ENCODE measurements around the gene SPEG.
"Not testable (repeated sequence)": the region's sequence is repeated elsewhere in the genome, so short reads cannot be mapped to it uniquely, and the experiment has no call there.

SPEG gene

DNA sequence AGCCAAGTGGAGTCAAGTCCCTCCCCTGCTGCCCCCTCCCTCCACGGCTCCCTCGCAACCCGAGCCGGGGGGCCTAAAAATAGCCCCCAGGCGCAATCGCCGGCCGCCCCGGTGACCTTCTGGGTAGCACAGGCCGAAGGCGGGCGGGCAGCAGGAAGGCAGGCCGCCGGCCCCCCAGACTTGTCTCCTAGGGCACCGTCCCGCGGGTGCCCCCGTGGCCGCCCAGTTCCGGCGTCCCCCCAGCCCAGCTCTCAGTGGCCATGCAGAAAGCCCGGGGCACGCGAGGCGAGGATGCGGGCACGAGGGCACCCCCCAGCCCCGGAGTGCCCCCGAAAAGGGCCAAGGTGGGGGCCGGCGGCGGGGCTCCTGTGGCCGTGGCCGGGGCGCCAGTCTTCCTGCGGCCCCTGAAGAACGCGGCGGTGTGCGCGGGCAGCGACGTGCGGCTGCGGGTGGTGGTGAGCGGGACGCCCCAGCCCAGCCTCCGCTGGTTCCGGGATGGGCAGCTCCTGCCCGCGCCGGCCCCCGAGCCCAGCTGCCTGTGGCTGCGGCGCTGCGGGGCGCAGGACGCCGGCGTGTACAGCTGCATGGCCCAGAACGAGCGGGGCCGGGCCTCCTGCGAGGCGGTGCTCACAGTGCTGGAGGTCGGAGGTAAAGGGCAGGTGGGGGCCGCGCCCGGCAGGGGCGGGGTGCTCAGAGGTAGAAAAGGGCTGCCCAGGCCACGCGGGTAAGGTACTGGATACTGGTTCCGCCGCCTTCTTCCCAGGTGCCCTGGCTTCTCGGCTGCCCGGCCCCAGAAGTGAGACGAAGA is at the start of gene SPEG:
TSS of gene SPEG (plus strand) at position 126 of the 808 bp plus-strand sequence. CDS start at position 261, 135 bp downstream.
- DNase-seq: peak; percentile 34

DNA sequence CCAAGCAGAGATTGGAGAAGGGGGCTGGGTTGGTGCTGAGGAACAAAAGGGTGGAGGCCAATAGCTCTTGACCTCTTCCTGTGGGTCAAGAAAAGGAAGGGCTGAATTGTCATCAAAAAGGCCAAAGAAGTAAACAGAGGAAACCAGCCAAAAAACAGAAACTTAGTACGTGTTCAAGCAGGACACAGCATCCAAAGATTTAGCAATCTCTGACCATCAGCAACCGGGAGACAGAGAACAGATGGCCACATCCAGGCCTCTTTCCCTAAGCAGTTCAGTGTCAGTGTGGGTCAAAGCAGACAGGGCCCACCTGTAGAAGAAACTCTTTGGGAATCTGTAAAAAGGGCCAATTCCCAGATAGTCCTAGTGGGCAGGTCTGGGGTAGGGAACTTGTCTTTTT is 49.8 kb upstream of the SPEG start:
- no peak for DNase-seq

DNA sequence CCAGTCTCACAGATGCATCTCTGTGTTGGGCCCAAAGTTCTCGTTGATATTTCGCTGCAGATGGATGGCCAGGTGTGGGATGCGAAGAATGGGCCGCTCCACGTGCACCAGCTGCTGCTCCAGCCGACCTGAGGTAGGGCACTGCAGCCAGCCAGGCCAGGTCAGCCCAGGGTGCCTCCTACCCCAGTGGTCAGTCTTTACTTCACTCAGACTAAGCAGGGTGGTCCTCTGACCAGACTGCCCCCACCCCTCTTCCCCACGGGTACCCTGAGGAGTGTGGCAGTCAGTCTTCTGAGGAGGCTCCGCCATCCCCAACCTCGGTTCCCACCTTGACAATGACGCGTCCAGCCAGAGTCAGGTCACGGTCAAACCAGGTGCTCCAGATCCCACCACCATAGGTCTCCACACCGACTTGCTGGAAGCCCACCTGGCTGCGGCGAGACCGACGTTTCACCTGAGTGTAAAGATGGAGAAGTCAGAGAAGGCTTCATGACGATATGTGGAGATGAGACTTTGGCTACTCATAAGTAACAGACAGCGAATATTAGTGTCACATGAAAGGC is 48.6 kb upstream of the SPEG start:
- no peak for DNase-seq

DNA sequence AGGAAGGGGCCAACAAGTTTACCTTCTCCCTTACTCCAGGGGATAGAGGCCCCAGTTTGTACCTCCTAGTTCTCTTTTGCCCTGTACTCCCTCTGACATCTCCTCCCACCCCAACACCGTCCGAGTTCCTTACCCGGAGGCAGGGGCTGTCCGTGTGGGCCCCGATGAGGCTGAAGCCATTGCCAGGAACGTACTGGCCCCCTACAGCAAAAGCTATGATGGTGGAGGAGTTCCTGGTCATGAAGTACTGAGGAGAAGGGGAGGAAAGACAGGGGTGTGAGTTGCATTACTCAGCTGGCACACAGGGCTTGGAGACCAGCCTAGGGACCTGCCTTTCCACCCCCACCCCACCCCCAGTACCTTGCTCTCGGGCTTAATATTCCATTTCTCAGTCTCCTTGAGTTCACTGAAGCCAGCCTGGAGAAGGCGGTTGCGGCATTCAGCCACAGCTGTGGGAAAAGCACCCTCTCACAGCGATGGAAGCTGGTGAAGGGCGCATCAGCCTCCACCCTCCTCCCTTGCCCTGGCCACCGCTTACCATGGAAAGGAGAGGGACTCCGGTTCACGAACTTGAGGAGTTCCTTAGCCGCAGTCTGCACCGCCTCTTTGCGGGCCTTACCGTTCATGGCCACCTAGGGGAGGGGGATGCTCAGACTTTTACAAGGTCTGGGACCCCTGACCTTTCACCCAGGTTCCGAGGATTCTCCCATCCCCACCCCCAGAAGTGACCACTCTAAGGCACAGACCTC is 47.9 kb upstream of the SPEG start:
- DNase-seq: no peak

DNA sequence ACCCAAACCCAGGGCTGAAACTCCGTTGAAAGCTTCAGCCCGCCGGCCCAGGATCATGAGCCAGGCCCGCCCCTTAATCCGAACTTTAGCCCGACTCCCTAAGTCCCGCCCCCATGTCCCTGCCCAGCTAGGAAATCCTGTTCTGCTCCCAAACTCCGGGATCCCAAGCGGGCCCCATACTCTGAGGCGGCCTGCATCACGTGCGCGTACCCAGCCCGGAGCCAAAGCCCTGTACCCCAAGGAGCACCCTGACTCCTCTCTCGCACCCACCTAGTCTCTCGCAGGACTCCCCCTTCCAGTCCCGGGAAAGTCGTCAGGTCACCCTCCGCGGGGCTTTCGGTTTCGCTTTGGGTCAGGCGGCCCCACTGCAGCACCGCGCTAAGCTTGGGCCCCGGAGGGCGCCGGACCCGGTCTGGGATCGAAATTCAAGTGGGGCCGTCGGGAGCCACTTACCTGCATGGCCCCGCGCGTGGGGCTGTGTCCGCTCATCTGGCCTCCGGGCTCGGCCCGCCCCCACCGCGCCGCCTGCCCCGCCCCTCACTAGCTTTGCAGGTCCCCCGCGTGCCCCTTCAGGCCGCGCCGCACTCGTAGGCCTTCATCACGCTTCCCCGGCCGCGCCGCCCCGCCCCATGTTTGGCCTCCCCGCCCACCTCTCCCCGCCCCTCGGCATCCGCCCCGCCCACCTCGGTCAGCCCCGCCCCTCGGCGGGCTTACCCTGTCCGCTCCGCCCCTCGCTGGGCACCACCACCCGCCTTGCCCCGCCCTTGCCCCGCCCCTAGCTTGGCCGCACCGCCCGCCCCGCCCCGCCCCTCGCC is 47.1 kb upstream of the SPEG start, which contains the start of gene DNPEP:
TSS of gene DNPEP (minus strand) at position 607 of the 815 bp plus-strand sequence. CDS start at position 489, 118 bp downstream.
- DNase-seq: peak; percentile 84

DNA sequence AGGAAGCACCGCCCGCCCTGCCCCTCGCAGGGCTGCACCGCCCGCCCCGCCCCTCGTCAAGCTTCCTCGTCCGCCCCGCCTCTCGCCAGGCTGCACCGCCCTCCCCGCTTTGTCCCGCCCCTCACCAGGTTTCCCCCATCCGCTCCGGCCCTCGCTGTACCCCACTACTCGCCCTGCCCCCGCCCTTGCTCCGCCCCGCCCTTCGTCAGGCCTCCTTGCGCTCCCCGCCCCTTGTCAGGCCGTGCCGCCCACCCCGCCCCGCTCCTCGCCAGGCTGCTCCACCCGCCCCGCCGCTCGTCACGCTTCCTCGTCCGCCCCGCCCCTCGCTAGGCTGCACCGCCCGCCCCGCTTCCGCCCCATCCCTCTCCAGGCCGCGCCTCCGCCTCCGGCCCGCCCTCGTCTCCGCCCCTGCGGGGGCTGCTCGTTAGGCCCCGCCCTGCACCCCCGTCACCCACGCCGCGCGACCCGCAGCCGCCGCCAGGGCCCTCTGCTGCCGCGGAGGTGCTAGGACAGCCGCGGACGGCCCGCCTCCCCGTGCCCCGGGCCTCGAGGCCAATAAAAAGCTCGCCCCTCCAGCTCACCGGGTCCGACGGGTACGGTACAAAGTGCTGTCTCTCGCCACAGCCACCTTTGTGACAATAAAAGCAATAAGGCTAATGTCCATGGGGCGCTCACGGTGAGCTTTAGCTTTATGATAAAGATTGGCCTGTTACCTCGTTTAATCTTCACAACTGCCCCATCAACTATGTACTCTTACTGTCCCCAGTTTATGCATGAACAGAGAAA is 46.3 kb upstream of the SPEG start:
- DNase-seq: peak; percentile 99

DNA sequence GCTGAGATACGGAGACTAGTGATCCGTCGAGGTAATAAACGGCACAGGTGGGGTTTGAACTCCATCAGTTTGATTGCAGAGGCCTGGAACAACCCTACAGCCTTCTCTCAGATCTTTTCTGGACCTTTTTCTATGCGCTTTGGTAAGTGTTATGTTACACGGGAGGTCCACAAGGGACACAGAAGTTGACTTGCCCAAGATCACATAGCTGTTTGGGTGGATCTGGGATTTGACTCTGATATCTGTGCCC is 45.8 kb upstream of the SPEG start:
- no peak for DNase-seq

DNA sequence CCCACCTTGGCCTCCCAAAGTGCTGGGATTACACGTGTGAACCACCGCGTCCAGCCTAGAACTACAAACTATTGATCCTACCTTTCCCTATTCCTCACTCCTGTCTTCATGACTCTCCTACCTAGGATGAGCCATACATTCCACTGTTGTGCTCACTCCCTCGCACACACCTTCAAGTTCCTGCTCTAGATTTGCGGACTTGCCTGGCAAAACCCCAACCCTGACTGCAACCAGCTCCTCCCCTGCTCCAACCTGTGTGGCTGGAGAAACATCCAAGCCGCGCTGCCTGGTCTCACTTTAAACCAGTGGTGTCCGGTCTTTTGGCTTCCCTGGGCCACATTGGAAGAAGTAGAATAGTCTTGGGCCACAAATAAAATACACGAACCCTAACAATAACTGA is 41.9 kb upstream of the SPEG start:
- DNase-seq: no peak

DNA sequence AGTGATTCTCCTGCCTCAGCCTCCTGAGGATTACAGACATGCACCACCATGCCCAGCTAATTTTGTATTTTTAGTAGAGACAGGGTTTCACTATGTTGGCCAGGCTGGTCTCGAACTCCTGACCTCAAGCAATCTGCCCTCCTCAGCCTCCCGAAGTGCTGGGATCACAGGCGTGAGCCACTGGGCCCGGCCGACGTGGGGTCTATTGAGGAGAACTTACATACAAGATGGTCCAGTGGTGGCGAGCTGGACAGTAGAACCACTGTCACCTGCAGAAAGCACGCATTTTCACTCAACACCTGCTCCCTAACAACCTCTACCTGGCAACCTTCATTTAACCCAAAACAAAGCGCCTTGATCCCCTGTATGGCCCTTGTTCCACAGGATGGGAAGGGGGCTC is 39.6 kb upstream of the SPEG start:
- not testable (repeated sequence) for DNase-seq

DNA sequence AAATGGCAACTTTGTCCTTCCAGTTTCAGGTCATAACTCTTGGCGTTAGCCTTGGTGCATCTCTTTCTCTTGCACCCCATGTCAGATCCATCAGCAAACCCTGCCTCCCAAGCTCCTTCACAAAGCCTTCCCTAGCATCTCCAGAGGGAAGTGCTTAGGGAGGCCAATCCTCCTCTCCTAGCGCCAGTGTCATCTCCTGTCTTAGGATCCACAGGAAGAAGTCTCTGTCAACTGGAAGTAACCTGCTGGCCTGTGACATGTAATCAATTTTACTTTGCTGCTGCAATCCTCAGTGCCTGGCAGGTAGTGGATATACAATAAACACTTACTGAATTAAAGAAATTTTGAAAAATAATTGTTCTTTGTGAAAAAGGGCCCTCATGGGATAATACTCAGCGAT is 39.0 kb upstream of the SPEG start:
- DNase-seq: no peak

DNA sequence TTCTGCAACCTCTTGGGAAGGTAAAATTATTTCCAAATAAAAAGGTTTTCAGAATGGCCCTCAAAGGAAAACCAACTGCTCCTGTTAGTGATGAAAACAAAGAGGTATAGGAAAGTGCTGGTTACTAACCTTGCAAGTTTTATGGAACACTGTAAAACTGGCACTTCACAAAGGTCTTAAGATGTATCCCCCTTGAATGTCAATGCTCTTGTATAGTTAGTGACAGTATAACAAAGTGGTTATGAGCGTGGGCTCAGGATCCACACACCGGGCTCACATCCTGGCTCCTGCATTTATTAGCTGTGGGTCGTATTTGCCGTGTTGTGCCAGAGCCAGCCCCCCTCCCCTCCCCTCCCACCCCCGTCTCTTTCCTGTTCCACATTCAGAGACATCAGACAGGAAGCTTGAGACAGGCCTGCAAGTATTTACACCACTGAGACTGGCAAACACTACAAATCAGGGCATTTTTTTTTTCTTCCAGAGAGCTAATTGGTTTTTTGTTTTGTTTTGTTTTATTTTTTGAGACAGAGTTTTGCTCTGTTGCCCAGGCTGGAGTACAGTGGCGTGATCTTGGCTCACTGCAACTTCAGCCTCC is 37.7 kb upstream of the SPEG start:
- DNase-seq: no peak

DNA sequence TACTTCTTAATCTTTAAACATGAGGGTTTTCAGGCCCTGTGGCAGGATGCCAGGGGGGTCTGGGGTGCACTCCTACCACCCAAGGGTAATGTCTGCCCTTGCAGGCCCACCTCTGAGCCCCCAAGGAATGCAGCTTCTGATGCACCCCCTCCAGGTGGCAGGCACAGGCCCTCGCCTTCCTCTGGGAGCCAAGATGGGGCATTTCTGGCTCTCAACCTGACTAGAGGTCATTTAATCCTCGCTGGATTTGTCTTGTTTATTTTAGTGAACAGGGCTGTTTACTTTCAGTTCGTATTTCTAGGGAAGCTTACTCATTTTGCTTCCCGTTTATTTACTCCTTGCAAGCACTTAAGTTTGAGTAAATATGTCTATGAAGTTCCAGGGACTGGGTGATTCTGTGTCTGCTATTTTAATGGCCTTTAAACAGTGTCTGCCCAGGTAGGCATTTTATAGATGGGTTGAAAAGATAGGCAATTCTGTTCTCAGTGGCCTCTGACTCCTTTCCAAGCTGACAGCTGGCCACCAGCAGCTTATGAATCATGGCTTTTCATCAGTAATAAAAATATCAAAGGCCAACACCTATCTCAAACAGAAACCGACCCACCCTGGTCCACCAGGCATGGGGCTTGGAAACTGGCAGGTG is 35.8 kb upstream of the SPEG start:
- no peak for DNase-seq

DNA sequence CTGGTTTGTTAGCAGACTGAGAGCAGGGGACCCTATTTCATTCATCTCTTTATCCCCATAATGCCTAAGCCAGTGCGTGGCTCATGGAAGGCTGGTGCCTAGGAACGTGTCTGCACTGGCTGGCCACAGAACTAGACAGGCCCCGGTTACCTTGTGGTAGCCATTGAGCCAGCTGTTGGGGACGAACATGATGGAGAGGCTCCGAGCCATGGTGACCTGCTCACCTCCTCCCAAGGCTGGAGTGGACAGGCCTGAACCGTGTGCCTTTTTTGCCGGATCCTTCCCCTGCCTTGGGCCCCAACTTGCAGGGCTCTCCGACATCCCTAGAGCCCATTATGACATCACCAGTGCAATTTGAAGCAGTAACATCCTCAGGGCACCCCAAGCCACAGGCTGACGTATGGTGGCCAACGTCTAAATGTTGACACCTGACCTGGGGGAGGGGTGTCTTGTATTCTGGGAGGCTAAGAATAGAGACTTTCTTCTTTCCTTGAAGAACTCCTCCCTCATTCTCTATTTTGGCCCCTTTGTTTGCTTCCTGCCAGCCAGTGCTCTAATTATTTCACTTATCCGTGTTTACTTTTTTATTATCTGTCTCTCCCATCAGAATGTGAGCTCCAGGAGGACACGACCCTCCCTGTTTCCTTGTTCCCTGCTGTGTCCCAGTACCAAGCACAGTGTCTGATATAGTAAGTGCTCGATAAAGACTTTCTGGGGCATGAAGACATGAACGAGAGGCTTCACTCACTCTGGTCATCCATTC is 34.7 kb upstream of the SPEG start:
- no peak for DNase-seq

DNA sequence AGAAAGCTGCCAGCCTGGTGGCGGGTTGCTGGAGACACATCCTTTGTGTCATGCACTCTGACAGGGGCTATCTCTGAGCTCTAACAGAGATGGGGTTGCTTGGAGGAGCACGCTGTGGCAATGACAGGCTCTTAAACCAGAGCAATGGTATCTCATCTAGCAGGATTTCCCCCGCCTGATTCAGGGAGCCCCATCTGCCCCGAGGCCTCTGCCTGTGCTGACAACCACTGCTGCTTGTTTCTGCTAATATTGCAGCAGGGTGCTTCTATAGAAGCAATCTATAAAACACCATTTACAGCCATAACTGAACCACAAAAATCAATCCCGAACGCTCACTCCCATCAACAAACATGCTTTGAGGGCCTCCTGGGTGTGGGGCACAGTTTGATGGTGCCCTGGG is 34.1 kb upstream of the SPEG start:
- DNase-seq: no peak

DNA sequence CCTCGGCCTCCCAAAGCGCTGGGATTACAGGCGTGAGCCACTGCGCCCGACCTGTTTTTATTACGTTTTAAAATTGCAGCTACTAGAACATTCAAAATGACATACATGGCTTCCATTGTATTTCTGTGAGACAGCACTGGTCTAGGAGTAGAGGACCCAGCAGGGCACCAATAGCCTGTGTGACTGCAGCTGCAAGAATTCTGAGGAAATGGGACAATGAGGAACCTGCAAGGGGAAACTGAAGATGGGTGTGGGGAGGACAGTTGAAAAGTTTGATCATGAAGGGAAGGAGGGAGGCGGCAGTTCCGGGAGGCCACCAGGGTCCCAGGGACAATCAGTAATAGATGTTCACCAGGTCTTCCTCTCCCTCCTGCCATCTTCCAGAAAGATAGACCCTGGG is 33.0 kb upstream of the SPEG start:
- no peak for DNase-seq

DNA sequence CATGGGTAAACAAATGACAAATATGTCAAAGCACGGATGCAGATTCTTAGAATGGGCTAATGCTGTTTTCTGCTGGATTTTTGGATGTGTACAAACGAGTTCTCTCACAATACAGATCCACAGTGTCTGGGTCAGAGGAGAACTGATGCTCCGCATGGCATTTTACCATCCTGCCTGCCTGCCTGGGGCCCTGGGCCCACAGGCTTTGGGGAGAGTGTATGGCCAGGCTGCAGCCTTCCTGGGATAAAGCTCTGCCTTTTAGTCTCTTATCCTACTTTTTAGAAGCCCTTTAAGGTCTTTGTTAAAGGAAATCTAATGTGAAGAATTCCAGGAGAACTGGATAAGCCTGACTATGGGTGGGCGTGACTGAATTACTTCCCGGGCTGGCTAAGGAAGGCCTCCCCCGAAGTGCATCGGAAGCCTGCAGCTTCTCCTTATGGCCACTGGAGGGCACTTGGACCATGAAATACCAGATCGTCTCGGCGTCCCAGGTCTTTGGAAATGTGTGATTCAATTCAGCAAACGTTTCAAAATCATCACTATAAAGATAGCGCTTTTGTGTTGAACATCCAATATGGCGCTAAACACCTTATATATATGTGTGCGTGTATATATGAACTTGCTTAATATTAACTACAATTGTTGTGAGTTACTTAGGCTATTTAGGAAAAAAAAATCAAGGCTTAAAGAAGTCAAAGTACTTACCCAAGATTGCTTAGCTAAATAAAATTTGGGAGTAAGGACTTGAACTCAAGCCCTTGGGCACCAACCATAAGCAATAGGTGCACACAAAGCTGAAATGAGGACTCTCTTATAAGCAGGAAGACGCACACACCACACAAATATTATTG is 31.8 kb upstream of the SPEG start:
- peak; percentile 71 for DNase-seq

DNA sequence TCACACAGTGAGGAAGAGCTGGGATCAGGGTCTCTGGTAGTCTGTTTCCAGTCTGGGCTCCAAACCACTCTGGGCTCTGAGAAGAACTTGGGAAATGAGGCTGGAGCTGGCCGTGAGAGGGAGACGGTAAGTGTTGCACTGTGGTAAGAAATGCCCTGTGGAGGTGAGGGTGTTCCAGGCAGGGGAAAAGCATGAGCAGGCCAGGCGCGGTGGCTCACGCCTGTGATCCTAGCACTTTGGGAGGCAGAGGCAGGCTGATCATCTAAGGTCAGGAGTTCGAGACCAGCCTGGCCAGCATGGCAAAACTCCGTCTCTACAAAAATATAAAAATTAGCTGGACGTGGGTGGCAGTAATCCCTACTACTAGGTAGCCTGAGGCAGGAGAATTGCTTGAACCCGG is 30.8 kb upstream of the SPEG start:
- DNase-seq: no peak

DNA sequence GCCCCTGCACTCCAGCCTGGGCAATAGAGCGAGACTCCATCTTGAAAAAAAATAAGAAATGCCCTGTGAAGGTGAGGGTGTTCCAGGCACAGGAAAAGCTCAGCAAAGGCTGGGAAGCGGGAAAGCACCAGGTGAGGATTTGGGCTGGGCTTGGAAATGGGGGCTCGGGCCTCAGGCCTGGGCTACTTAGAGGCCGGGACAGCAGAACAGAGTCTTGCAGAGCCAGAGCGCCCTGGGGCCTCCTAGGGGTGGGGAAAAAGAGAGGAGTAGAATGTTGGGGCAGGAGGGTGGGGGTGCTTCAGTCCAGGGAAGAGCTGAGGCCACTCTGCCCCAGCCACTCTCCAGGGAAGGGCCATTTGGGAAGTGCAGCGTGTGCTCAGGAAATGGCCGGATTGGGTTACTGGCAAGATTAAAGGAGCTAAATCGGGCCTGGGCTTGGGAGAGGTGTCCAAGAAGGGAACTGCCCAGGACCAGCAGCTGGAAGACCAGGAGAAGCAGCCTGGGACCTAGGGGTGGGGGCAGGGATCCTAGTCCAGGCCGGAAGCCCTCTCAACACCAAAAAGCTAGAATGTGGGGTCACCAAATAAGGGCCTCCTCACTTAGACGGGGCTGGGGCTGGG is 30.2 kb upstream of the SPEG start:
- no peak for DNase-seq

DNA sequence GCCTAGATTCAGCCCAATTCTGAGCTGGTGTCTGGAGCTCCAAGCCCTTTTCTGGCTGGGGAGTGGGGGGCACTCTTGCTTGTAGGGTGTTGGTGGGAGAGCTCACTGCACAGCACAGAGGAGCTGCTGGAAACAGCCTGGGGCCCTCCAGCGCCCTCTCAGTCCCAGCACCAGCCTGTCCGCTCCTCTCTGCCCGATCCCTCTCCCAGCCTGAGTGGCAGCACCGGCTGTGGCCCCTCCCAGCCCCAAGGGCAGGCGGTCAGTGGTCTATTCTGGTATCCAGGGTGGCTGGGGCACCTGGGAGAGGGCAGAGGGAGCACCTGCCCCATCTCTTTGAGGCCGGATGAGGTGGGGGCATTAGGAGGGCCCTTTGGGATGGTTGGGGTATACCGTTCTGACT is 29.7 kb upstream of the SPEG start:
- DNase-seq: no peak

All from left hindlimb (tissue), 1 donor.